Measurements from ENCODE around the gene RNF19B. TPM values are rescaled to one million over a fixed set of nuclear protein-coding genes. Genes with fewer than 3 reads are reported as not detected.

Gene RNF19B
- total and polyA plus RNA-seq, 2 of the 8 experiments (the other 6 are each of a cell fraction or from before 2014, with no cell fraction given), result 9.2 to 11.2 TPM

- Histone ChIP-seq H3K79me1 (ENCODE audit: low read depth, low read length) (no peaks in the 10 kb centered on the region), H3K4me2 (ENCODE audit: insufficient read depth in 1 of 2, low read depth in 2 of 2, low read length in 2 of 2) (no peak overlapping the region), H4K20me1 (replicated peaks in 1 of 2; ENCODE audit: control insufficient read depth in 1 of 2, insufficient read depth in 2 of 2, low read length in 2 of 2) (peaks cover 2 to 4% of the 10 kb centered on the region in 2 experiments), H4K91ac (replicated peaks; ENCODE audit: insufficient read length, low read length) (no peak overlapping the region), H2AK5ac (ENCODE audit: low read depth, low read length) (no peak overlapping the region), H3K4me3 (ENCODE audit: extremely low read depth in 1 of 4, insufficient read depth in 2 of 4, low read depth in 3 of 4, low read length in 4 of 4) (no peak overlapping the region), H2BK5ac (ENCODE audit: low read depth, low read length) (no peak overlapping the region), H2BK20ac (ENCODE audit: low read length) (no peak overlapping the region), H2AFZ (ENCODE audit: low read length) (no peak overlapping the region), H3K14ac (ENCODE audit: insufficient read length) (no peak overlapping the region), H3K4me1 (replicated peaks in 1 of 4; ENCODE audit: control insufficient read depth in 3 of 4, insufficient read depth in 4 of 4, low read length in 3 of 4) (peaks cover 0 to 20% (median 14%) of the 10 kb centered on the region in 4 experiments; a peak in 6 of 7 replicates), H4K8ac (ENCODE audit: extremely low read depth, insufficient read depth, low read length) (no peak overlapping the region), H2BK120ac (replicated peaks; ENCODE audit: low read depth, low read length) (no peak overlapping the region), H2BK15ac (ENCODE audit: low read length) (no peak overlapping the region), H3K56ac (replicated peaks; ENCODE audit: insufficient read length, low read depth, low read length) (no peak overlapping the region), H3K4ac (replicated peaks; ENCODE audit: insufficient read length, low read depth, low read length) (no peak overlapping the region), H3K79me2 (ENCODE audit: control insufficient read depth in 1 of 2, insufficient read depth in 2 of 2, low read length in 2 of 2) (no peaks in the 10 kb centered on the region), H3K9me3 (ENCODE audit: insufficient read depth in 2 of 2, low read depth in 1 of 2, low read length in 1 of 2) (no peaks in the 10 kb centered on the region), H3K36me3 (ENCODE audit: control insufficient read depth in 2 of 4, insufficient read depth in 4 of 4, low read length in 3 of 4) (no peaks in the 10 kb centered on the region), H3K23me2 (ENCODE audit: low read depth, low read length) (peaks cover 11% of the 10 kb centered on the region; the same call in 1 of the 2 replicates), H4K5ac (ENCODE audit: insufficient read length, low read depth, low read length) (no peak overlapping the region), H3K18ac (ENCODE audit: extremely low read depth, low read length) (no peak overlapping the region), H2BK12ac (ENCODE audit: low read depth, low read length) (no peak overlapping the region), H3K27me3 (replicated peaks in 1 of 4; ENCODE audit: control insufficient read depth in 3 of 4, extremely low read depth in 1 of 4, insufficient read depth in 3 of 4, low read length in 3 of 4) (peaks cover 14 to 40% (median 34%) of the 10 kb centered on the region in 4 experiments), H3K23ac (ENCODE audit: insufficient read length) (no peak overlapping the region), H3K27ac (ENCODE audit: low read depth, low read length) (no peak overlapping the region), H3K9ac (replicated peaks in 1 of 4; ENCODE audit: extremely low read depth in 1 of 4, low read depth in 3 of 4, low read length in 3 of 4) (no peak overlapping the region)
- FAIRE-seq (no peak), DNase-seq (ENCODE audit: low read depth in 1 of 2, low spot score in 2 of 2) (no peak)
- ChIA-PET POLR2A (ENCODE audit: partially characterized antibody) (interaction anchor here (1.2 kb wide), 1 partner anchor 116 kb away, joined by 3 read pairs; no protein-coding TSS in a partner anchor), CTCF (ENCODE audit: partially characterized antibody) (interaction anchor here (0.7 to 16.6 kb wide), 7 partner anchors 20 to 190 kb away, joined by 3 to 382 read pairs (median 6); partner anchors contain the start of genes FNDC5 and HPCA)
- WGBS, 2 experiments (ENCODE audit: extremely low coverage in 1 of 2, insufficient coverage in 1 of 2, insufficient read length in 1 of 2, insufficient replicate concordance in 2 of 2, low coverage in 1 of 2, low lambda C conversion rate in 2 of 2, missing lambda C conversion rate in 1 of 2), result 84% methylated on average over 3 of the region's 3 CpGs; no CpG with 5 or more reads in 1 of the 2 experiments
- no peak for TF ChIP-seq MAX (IDR thresholded peaks at IDR 0.05)
- no peak for TF ChIP-seq SUZ12 (IDR thresholded peaks at IDR 0.05; ENCODE audit: low read length)
- no peak for TF ChIP-seq TAF7 (optimal IDR thresholded peaks at IDR 0.05; ENCODE audit: borderline replicate concordance, low read depth, low read length)
- no peak for TF ChIP-seq GTF2F1 (IDR thresholded peaks at IDR 0.05; ENCODE audit: borderline replicate concordance, low read depth, low read length)
- TF ChIP-seq TAF1 (IDR thresholded peaks at IDR 0.05; ENCODE audit: low read depth, low read length), result no peak
- TF ChIP-seq CBX8 (IDR thresholded peaks at IDR 0.05; ENCODE audit: borderline replicate concordance, low read depth, low read length), result no peak
- TF ChIP-seq CBX5 (IDR thresholded peaks at IDR 0.05; ENCODE audit: low read depth, low read length), result no peak
- no peak for TF ChIP-seq ATF3 (IDR thresholded peaks at IDR 0.05; ENCODE audit: insufficient read depth, low read depth, low read length)
- TF ChIP-seq EZH2 (IDR thresholded peaks at IDR 0.05; ENCODE audit: low read depth, low read length, severe bottlenecking), result no peak
- TF ChIP-seq RFX5 (IDR thresholded peaks at IDR 0.05; ENCODE audit: borderline replicate concordance, low read depth, low read length), result no peak
- no peak for TF ChIP-seq KDM1A (IDR thresholded peaks at IDR 0.05; ENCODE audit: borderline replicate concordance, low read length)
- no peak for TF ChIP-seq SP2 (IDR thresholded peaks at IDR 0.05; ENCODE audit: low read length)
- TF ChIP-seq TBP (IDR thresholded peaks at IDR 0.05; ENCODE audit: low read depth, low read length), result no peak
Observed at GRCh38 chr1:32898958-32899357, 65.7 kb downstream of the RNF19B start.
